HG03575 (cell line): ENCODE measurements around the gene CCDC179.
A peak's percentile ranks its signal among the peaks of the same experiment; 100 is the strongest.

ENCODE experiments used
- ATAC-seq: cut with Tn5 transposase; IDR thresholded peaks from one replicate; pipeline ENCODE4 v1.9.1; 2021; ENCODE audit not compliant: unreplicated experiment, insufficient number of reproducible peaks, low FRiP score; ENCODE audit errors: extremely low read depth

CCDC179 gene

GRCh38 chr11:22860241-22860640 lies at the start of gene CCDC179:
Gene CCDC179 (minus strand): TSS chr11:22860474. CDS start chr11:22860421, 53 bp downstream.
- ATAC-seq: no peak

DNA sequence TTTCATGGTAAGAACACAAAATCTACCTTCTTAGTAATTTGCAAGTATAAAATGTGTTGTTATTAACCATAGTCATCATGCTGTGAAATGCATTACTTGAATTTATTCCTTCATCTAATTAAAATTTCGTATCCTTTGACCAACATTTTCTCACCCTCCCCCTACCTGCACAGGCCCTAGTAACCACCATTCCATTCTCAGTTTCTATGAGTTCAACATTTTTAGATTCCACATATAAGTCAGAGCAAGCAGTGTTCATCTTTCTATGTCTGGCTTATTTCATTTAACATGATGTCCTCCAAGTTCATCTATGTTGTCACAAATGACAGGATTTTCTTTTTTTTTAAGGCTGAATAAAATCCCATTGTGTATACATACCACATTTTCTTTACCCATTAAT lies 43.5 kb upstream of the CCDC179 start:
- no peak for ATAC-seq

GRCh38 chr11:22901603-22902002 lies 41.3 kb upstream of the CCDC179 start:
- no peak for ATAC-seq

GRCh38 chr11:22900764-22901486 lies 40.7 kb upstream of the CCDC179 start:
- no peak for ATAC-seq

DNA sequence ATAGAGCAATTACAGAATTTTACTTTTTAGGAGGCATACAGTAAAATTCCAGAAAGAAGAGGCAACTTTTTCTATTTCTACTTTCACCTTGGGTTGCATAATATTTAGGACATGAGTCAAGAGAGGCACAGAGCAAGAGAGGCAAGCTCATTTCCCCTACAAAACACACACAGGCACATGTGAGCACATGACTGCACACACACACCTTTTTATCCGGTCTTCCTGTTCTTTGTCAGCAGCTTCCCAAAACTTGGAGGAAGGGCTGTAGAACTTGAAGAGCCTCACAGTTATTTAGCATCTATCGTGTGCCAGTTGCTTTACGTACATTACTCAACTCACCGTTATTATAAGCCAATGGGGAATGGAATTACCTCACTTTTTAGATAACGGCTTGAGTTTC lies 37.8 kb upstream of the CCDC179 start:
- ATAC-seq: no peak

GRCh38 chr11:22890227-22890626 lies 30.0 kb upstream of the CCDC179 start:
- no peak for ATAC-seq

GRCh38 chr11:22884217-22884616 lies 23.9 kb upstream of the CCDC179 start:
- ATAC-seq: no peak

DNA sequence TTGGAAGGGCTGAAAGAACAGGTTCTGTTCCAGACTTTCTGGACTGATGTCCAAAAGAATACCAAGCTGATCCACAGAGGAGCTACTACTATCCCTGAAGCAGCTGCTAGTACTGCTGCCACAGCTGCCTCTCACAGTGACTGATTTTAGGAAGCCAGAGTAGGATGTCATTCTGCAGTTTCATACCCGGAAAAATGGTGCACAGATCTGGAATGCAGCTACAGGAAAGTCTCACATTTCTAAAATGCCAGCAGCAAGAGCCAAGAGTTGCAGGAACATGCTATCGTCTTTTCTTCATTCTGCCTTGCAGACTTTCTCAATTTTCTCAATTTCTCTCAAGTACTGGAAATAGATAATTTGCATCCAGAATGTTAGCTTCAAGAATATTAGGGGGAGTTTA lies 19.4 kb upstream of the CCDC179 start:
- no peak for ATAC-seq

GRCh38 chr11:22878604-22879003 lies 18.3 kb upstream of the CCDC179 start:
- ATAC-seq: no peak

DNA sequence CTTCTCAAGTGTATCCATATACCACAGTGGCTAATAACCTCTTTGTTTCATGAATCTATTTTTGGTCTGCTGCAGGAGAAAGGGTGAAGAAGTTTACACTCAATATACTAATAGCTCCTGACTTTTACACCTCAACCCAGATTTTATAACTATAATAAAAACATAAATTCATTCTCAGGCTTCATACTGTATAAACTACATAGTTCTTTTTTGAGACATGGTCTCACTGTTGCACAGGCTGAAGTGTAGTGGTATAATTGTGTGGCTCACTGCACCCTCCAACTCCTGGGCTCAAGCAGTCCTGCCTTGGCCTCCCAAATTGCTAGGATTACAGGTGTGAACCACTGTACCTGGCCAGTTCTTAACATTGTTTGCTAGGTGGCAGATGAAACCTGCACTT lies 17.8 kb upstream of the CCDC179 start:
- ATAC-seq: no peak

DNA sequence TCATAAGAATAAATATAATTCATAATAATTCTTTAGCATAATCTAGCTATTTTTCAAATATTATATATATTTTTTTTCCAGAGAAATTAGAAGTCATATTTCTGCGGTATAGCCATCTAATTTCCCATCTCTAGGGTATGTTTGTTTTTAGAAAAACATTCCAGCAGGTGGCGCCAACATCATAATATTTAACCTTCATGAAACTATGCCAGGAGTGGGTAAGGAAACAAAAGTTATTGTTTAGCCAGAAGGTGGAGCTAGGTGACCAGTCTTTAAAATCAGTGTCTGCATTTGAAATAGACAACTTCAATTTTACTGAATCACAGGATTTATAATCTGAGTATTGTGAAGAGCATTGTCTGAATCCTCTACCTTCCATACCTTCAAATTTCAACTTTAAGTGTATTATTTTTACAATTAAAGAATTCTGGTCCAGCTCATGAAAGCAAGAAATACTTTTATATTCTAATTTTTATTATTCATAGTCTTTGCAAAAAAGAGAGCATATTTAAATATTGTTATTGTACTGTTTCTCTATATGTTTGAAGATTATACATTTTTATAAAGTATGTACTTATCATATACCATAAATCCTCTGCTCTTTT lies 15.7 kb upstream of the CCDC179 start:
- ATAC-seq: peak; percentile 94

- no peak for ATAC-seq
These were observed 9.1 kb upstream of the CCDC179 start for GRCh38 chr11:22869325-22869724.

DNA sequence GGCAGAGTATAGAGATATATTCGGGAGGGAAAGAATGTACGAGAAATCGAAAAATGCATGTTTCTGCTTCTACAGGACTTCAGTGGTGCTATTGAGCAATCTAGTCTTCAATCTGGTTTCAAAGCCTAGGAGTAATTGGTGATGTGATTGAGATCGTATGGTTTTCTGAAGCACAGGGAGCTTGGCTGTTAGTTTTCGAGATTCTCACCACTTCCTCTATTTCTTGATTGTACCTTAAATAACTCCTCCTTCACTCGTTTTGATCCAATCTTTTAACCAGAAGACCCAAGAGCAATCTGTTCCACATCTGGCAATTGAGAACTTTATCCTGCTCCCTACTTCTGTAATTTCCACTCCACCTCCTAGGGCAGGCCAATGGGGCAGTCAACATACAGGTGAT lies 518 bp downstream of the CCDC179 start:
- no peak for ATAC-seq

- no peak for ATAC-seq
These were observed 8.8 kb downstream of the CCDC179 start for GRCh38 chr11:22851477-22851876.

GRCh38 chr11:22846726-22847125 lies 13.5 kb downstream of the CCDC179 start:
- no peak for ATAC-seq

GRCh38 chr11:22832315-22833015 lies 27.8 kb downstream of the CCDC179 start:
- ATAC-seq: no peak

DNA sequence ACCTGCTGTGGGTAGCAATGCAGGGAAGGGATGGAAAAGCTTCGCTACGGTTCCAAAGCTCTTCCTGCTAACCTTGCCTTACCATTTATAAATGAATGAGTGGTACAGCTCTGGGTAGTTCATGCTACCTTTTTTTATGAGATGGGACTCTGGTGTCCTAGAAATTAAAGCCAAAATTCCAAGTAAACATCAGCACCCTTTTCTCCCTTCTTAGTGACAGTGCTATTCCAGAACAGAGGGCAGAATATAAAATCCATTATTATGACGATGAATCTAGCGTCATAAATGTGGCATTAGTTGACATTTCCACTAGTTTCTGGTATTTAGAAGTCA lies 30.2 kb downstream of the CCDC179 start:
- no peak for ATAC-seq

DNA sequence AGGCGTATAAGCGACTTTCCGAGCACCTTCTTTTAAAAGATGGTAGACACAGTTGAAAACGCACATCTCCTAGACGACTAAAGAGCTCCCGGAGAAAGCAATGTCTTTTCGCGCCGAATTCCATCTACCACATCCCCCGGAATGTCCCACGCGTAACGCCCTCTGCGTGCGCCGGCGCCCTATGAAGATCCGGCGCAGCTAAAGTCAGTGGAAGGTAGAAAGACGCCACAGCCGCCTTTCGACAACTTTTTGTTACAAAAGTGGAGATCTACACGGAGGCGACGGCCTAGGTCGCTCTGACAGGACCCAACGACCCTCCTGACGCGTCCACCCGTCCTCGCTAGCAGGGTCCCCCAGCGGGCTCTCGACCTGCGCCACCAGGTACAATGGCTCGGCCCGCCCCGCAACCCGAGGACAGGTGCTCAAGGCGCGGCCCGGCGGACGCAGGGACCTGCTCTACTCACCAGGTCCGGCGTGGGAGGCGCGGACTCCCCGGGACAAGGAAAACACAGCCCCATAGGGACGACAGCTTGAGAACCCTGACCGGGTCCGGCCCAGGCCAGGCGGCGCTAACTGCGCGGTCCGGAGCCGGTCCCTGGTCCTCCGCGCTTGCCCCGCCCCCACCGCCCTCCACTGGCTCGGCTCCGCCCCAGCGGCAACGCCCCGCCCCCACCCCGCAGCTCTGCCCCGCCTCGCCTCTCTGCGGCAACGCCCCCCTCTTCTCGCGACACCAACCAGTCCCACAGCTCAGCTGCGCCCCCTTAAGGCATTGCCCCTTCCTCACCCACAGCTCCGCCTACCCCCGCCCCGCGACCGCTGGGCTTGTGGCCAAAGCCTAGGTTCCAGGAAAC lies 30.8 kb downstream of the CCDC179 start, which contains the start of gene SVIP:
TSS of gene SVIP (minus strand) at position 571 of the 851 bp plus-strand sequence. CDS start at position 518, 53 bp downstream.
- peak; percentile 91 for ATAC-seq

DNA sequence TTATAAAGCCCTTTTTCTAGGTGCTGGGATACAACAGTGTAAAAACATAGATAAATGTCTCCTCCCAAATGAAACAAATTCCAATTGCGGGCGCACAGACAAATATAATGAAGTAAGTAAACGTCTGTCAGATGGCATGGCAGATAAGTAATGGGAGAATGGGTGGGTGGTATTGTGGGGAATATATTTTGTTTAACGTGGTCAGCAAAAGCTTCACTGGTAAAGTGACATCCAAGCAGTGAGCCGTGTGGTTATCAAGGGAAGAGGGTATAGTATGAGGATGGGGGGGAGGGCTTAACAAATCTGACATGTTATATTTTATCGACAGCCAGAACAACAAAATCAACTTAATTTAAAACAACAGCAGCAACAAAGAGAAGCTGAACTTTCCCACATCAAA lies 31.9 kb downstream of the CCDC179 start:
- no peak for ATAC-seq
